Coronary artery (tissue), 2 donors: ENCODE data around the gene NEB.
"Not testable (repeated sequence)": the region's sequence is repeated elsewhere in the genome, so short reads cannot be mapped to it uniquely, and the experiment has no call there.

Experiments used
- DNase-seq: peaks from one replicate; pipeline ENCODE4 v3.0.0-alpha.2; 2017; ENCODE audit warnings: low spot score
- H3K27ac ChIP-seq, 2 donors: fragments of 200-600 bp; sonication (generic); one replicate each; pipeline ENCODE4 v1.5.1; 2016 to 2019
- H3K4me3 ChIP-seq: fragments of 200-600 bp; sonication (generic); 2 replicates; pipeline ENCODE4 v1.5.1; 2016; ENCODE audit warnings: mild to moderate bottlenecking, moderate library complexity
- CTCF ChIP-seq: fragments of 200-600 bp; sonication (generic); IDR thresholded peaks from one replicate; pipeline ENCODE4 v1.5.1; 2019; ENCODE audit warnings: antibody characterized with exemption

The NEB gene

DNA sequence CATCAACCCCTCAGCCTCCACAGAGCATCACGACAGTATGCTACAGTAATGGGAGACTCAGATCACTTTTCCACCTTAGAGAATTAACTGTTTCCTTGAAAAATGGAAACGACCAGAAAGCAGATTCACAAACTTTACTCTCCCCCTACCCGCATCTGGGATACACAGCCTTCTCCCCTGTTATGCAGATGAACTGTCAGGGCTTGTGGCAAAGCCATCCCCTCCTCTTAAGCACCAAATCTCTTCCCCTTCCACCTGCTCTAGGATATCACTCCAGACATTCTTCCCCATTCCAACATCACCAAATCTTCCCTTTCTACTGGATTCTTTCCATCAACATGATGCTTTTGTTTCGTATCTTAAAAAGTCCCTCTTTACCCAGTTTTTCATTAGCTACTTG is 26.4 kb downstream of the NEB start:
- Histone ChIP-seq H3K4me3 (no peak overlapping the region), H3K27ac (no peak overlapping the region)
- DNase-seq: no peak
- no peak for TF ChIP-seq CTCF

DNA sequence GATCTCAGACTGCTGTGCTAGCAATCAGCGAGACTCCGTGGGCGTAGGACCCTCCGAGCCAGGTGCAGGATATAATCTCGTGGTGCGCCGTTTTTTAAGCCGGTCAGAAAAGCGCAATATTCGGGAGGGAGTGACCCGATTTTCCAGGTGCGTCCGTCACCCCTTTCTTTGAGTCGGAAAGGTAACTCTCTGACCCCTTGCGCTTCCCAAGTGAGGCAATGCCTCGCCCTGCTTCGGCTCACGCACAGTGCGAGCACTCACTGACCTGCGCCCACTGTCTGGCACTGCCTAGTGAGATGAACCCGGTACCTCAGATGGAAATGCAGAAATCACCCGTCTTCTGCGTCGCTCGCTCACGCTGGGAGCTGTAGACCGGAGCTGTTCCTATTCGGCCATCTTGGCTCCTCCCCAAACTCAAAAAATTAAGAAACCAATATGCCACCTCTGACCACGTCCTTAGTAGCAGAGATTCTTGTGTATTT is 29.8 kb downstream of the NEB start:
- DNase-seq, H3K4me3 ChIP-seq, H3K27ac ChIP-seq: not testable (repeated sequence)

- H3K27ac ChIP-seq, DNase-seq, H3K4me3 ChIP-seq: not testable (repeated sequence)
These were observed 36.1 kb downstream of the NEB start for GRCh38 chr2:151698134-151698533.

- no peak overlapping the region for H3K27ac ChIP-seq
- no peak overlapping the region for H3K4me3 ChIP-seq
- no peak for TF ChIP-seq CTCF
- DNase-seq: no peak
These were observed 38.5 kb downstream of the NEB start for GRCh38 chr2:151695778-151696177.

DNA sequence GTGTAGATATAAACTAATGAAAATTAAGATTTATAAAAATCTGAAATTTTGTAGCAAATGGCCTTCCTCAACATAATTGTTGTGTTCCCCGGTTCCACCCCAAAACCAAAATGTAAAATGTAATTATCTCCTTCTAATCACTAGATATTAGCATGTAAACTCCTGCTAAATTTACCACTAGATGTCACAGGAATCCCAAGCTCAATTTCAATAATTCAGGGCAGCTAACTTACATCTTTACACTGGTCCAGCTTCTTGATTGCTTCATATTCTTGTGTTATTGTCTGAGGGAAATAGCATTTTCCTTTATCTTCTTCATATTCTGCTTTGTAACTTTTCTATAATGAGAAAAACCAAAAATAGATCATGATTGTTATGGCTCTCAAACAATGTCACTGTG is 42.6 kb downstream of the NEB start:
- Histone ChIP-seq H3K4me3 (no peak overlapping the region), H3K27ac (no peak overlapping the region)
- no peak for TF ChIP-seq CTCF
- no peak for DNase-seq

DNA sequence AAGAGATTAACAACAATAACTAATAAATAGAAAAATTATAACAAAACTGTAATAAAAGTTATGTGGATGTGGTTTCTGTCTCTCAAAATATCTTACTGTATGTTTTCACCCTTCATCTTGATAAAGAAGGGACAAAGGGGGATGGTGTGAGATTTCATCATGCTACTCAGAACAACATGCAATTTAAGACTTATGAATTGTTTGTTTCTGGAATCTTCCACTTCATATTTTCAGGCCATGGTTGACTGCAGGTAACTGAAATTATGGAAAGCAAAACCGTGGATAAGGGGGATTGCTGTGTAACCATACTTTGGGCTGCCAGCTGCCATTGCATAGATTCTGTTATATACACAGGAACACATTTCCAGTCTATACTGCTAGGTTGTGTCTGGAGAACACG is 45.6 kb downstream of the NEB start:
- no peak overlapping the region for H3K4me3 ChIP-seq
- no peak for TF ChIP-seq CTCF
- H3K27ac ChIP-seq: no peak overlapping the region
- no peak for DNase-seq

DNA sequence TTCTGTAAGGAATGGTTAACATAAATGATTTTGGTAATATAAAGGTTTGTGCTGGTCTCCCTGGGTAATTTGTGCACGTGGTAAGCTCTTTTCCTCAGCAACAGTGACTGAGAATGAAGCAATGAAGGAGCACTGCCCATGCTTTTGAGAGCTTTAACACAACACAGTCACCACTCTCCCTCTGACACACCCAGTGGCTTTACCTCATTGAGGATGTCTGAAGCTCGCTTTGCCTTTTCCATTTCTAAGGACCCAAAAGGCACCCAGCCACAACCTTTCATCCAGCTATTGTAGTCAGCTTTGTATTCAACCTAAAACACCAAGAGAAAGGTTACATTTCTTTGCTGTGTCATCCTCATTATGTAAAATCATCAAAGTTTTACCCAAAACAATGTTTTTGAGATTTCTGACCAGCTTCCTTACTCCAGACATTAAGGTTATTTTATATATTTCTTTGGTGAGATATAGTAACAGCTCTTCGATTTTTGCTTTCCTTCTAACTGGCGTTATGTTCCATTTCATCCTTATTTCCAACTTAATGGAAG is 51.7 kb downstream of the NEB start:
- no peak for DNase-seq
- Histone ChIP-seq H3K4me3 (no peak overlapping the region), H3K27ac (no peak overlapping the region)
- TF ChIP-seq CTCF: no peak

DNA sequence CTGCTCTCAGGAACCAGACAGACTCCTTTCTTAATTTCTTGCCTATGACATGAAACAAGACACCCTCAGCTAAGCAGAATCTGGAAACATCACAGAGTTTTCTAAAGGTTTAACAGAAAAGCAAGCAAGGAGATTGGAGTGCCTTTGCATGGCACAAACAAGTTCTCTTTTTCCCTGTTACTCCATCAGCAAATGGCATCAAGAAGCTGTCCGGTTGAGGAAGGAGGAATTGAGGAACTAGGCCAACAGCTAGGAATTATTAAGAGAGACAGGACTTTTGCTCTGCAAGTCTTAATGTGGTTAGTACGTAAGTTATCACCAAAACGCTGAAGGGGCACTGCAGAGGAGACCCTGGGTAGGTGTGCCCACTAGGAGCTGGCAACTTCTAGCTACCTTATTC is 53.2 kb downstream of the NEB start:
- TF ChIP-seq CTCF: no peak
- no peak for DNase-seq
- Histone ChIP-seq H3K4me3 (no peak overlapping the region), H3K27ac (no peak overlapping the region)
